D721Med (cell line): ENCODE results near the gene EPHA1.

ENCODE experiments used
- DNase-seq: peaks from one replicate; pipeline ENCODE4 v3.0.0; 2011; ENCODE audit warnings: low spot score; ENCODE audit not compliant: insufficient read length
- FAIRE-seq: peaks from 2 replicates; lab custom pipeline; 2011; peaks lifted over from hg19 to GRCh38; lab: Jason Lieb, UNC
- CTCF ChIP-seq: IDR thresholded peaks from 2 replicates; pipeline ENCODE4 v1.5.1; 2012; ENCODE audit warnings: mild to moderate bottlenecking, control low read depth; ENCODE audit not compliant: insufficient read depth; ENCODE audit errors: missing control alignments

EPHA1 gene

GRCh38 chr7:143374561-143374960 lies 34.1 kb downstream of the EPHA1 start:
- DNase-seq (no peak), FAIRE-seq (no peak)
- no peak for TF ChIP-seq CTCF

- no peak for TF ChIP-seq CTCF
- FAIRE-seq = no peak
- no peak for DNase-seq
Measured at GRCh38 chr7:143373255-143373794, 35.3 kb downstream of the EPHA1 start.

DNA sequence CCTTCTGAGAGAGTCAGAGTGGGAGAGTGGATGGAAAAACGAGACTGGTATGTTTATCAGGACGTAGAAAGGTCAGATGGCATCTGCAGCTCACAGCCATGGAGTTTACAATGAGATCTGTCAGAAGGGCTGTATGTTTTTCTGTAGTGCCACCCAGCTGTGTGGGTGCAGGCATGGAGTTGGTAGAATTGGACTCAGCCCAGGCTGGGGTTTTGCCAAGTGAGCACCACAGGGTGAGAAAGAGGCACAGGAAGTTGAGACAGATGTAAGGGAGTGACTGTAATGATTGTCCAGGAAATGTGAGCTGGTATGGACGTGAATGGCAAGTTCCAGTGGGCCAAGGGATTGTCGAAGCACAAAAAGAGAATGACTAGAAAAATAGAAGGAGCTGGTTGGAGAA lies 36.6 kb downstream of the EPHA1 start:
- FAIRE-seq (no peak), DNase-seq (no peak)
- TF ChIP-seq CTCF = no peak

DNA sequence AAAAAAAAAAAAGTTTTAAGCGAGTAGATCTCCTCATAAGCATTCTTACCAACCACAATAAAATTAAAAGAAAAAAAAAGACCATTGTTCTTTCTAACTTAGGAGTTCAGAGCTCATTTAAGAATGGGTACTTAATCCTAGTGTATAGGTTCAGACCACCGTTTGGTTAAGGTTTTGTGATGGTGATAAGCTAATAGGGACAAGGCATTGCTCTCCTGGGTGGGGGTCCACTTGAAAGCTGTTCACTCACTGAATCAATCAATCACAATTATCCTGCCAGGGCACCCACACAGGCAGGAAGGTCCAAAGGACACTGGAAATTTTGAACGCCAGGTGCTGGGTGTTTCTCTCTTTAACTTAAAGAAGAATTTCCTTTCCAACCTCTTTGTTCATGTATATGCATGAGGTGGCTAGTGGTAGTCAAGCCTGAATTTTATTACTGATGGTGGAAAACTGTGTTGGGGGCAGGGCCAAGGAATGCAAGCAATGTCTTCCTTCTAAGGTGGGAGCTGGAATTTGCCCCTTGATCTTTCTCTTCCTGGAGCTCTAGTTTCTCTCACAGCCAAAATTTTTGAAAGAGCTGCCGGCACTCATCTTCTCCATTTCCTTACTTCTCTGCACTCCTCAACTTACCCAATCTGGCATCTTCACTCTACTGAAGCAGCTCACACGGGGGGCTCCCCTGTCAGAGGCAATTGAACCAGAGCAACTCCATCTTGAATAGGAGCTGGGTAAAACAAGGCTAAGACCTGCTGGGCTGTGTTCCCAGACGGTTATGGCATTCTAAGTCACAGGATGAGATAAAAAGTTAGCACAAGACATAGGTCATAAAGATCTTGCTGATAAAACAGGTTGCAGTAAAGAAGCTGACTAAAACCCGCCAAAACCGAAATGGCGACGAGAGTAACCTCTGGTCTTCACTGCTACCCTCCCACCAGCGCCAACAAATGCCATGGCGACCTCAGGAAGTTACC lies 38.7 kb downstream of the EPHA1 start:
- TF ChIP-seq CTCF = no peak
- FAIRE-seq (no peak), DNase-seq (no peak)

GRCh38 chr7:143368387-143368786 lies 40.3 kb downstream of the EPHA1 start:
- FAIRE-seq (no peak), DNase-seq (no peak)
- TF ChIP-seq CTCF = no peak

DNA sequence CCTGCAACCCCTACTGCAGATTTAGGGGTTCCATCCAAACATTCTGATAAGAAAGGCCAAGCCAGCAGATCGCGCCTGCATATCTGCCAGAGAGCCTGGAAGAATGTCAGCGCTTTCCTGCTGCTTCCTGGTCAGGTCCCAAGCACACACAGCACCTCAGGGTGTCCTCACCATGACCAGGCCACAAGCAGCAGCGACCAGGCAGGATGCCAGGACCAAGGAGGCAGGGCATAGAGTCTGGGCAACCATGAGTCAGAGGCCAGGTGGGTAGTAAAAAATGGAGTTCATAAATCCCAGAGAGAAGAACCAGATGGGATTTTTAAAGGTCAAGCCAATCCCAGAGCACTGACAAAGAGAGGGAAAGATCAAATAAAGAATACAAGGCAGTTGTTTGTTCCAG lies 40.7 kb downstream of the EPHA1 start:
- DNase-seq (no peak), FAIRE-seq (no peak)
- TF ChIP-seq CTCF = no peak
